IPS-18a (cell line): ENCODE data around the gene ZNF626.
"Not testable (repeated sequence)": the region's sequence is repeated elsewhere in the genome, so short reads cannot be mapped to it uniquely, and the experiment has no call there.

Experiments used
- H3K27ac ChIP-seq: one replicate; pipeline ENCODE4 v1.5.1; 2013; ENCODE audit warnings: low read length
- H3K27me3 ChIP-seq: one replicate; pipeline ENCODE4 v1.6.1; 2013; ENCODE audit warnings: mild to moderate bottlenecking, low read length; ENCODE audit not compliant: control insufficient read depth, insufficient read depth
- H3K36me3 ChIP-seq: one replicate; pipeline ENCODE4 v1.6.1; 2013; ENCODE audit warnings: low read depth, low read length; ENCODE audit not compliant: control insufficient read depth
- H3K4me1 ChIP-seq: one replicate; pipeline ENCODE4 v1.6.1; 2013; ENCODE audit warnings: low read depth, low read length; ENCODE audit not compliant: control insufficient read depth
- H3K4me3 ChIP-seq: one replicate; pipeline ENCODE4 v1.5.1; 2013; ENCODE audit warnings: low read length
- H3K9ac ChIP-seq: one replicate; pipeline ENCODE4 v1.6.1; 2013; ENCODE audit warnings: mild to moderate bottlenecking, low read length, moderate library complexity
- H3K9me3 ChIP-seq: one replicate; pipeline ENCODE4 v1.6.1; 2013; ENCODE audit warnings: low read depth, low read length; ENCODE audit not compliant: control insufficient read depth

ZNF626 gene

GRCh38 chr19:20614971-20615370 is 46.4 kb downstream of the ZNF626 start:
- H3K9me3 ChIP-seq = peaks cover 69% of the 10 kb centered on the region
- not testable (repeated sequence) for H3K4me1 ChIP-seq, H3K4me3 ChIP-seq

GRCh38 chr19:20612711-20613316 is 48.6 kb downstream of the ZNF626 start:
- H3K27ac ChIP-seq = no peak overlapping the region

More at GRCh38 chr19:20614971-20615370, 46.4 kb downstream of the ZNF626 start:
- H3K9ac ChIP-seq, H3K27ac ChIP-seq, H3K27me3 ChIP-seq, H3K36me3 ChIP-seq: not testable (repeated sequence)

GRCh38 chr19:20611866-20612265 is 49.5 kb downstream of the ZNF626 start:
- Histone ChIP-seq H3K36me3 (no peaks in the 10 kb centered on the region), H3K9me3 (peaks cover 65% of the 10 kb centered on the region), H3K4me3 (no peak overlapping the region), H3K27me3 (no peaks in the 10 kb centered on the region), H3K27ac (no peak overlapping the region), H3K9ac (no peak overlapping the region), H3K4me1 (no peaks in the 10 kb centered on the region)

More at GRCh38 chr19:20612711-20613316, 48.6 kb downstream of the ZNF626 start:
- Histone ChIP-seq H3K4me1 (no peaks in the 10 kb centered on the region), H3K27me3 (no peaks in the 10 kb centered on the region), H3K36me3 (no peaks in the 10 kb centered on the region), H3K9ac (no peak overlapping the region), H3K4me3 (no peak overlapping the region), H3K9me3 (peaks cover 71% of the 10 kb centered on the region)

DNA sequence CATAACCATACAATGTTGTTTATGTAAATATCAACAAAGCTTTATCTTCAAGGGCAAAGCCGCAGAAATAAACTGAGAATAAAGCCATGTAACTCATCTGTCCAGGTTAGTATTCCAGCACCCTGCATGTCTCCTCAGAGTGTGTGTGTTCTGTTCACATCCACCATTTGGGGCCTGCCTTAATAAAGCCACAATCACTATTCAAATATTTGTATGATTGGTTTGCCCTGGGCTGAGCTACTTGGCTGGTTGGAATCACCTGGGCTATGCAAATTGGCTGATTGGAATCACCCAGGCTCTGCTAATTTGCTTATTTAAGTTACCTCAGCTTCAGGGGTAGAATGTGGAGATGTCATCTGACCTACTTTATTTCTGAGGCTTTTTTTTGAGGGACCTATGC is 53.4 kb downstream of the ZNF626 start:
- Histone ChIP-seq H3K4me1 (no peaks in the 10 kb centered on the region), H3K9ac (no peak overlapping the region), H3K4me3 (no peak overlapping the region), H3K9me3 (peaks cover 58% of the 10 kb centered on the region), H3K36me3 (no peaks in the 10 kb centered on the region), H3K27me3 (no peaks in the 10 kb centered on the region), H3K27ac (no peak overlapping the region)
